B cell (primary cell): Measurements from ENCODE around the gene DDAH2. TPM values are rescaled to one million over a fixed set of nuclear protein-coding genes. Genes with fewer than 3 reads are reported as not detected.

Source experiments
- ATAC-seq: fragments of 200-7000 bp; cut with Tn5 transposase; one replicate; pipeline ENCODE4 v1.10.0; 2021; ENCODE audit warnings: low read depth, mild to moderate bottlenecking, moderate number of reproducible peaks, moderate library complexity
- CTCF ChIA-PET: fragments of 350-600 bp; sonication (Branson Sonifier 250); formaldehyde crosslinking; loops from one replicate; lab custom pipeline; 2021; ENCODE audit warnings: antibody characterized with exemption, inconsistent platforms; lab: Charles Lee
- POLR2A ChIA-PET: fragments of 350-600 bp; sonication (Branson Sonifier 250); formaldehyde crosslinking; loops from one replicate; lab custom pipeline; 2021; ENCODE audit warnings: antibody characterized with exemption; lab: Charles Lee
- DNase-seq: peaks from one replicate; pipeline ENCODE4 v3.0.0; 2013
- H2AFZ ChIP-seq: 2 replicates; pipeline ENCODE4 v1.6.1; 2012; ENCODE audit warnings: mild to moderate bottlenecking, low read depth, low read length; ENCODE audit not compliant: insufficient read depth, poor library complexity, severe bottlenecking
- H3K27ac ChIP-seq, 2 donors: 1 replicate in 1 of 2; 2 replicates in 1 of 2; pipeline ENCODE4 v1.5.1; 2012 to 2013; ENCODE audit warnings: low read length in 2 of 2, mild to moderate bottlenecking in 2 of 2, moderate library complexity in 1 of 2
- H3K27me3 ChIP-seq, 4 experiments: fragments of 200-600 bp in 1 of 4; sonication (generic) in 1 of 4; replicated peaks in 1 of 4; 1 replicate in 2 of 4; 2 replicates in 2 of 4; pipeline versions ENCODE4 v1.6.1 to v1.7.0; 2013 to 2016; ENCODE audit warnings: low read length in 3 of 4, mild to moderate bottlenecking in 2 of 4, mixed read lengths in 1 of 4, moderate library complexity in 1 of 4; ENCODE audit not compliant: insufficient read depth in 4 of 4, control insufficient read depth in 3 of 4; ENCODE audit errors: control extremely low read depth in 1 of 4
- H3K36me3 ChIP-seq, 2 experiments: replicated peaks in 1 of 2; 1 replicate in 1 of 2; 2 replicates in 1 of 2; pipeline versions ENCODE4 v1.6.1 to v1.7.1; 2013; ENCODE audit warnings: low read length in 1 of 2; ENCODE audit not compliant: insufficient read depth in 2 of 2, control insufficient read depth in 1 of 2; ENCODE audit errors: control extremely low read depth in 1 of 2, extremely low read depth in 1 of 2
- H3K4me1 ChIP-seq, 2 donors: fragments of 200-600 bp in 1 of 2; sonication (generic) in 1 of 2; 1 replicate in 1 of 2; 2 replicates in 1 of 2; pipeline versions ENCODE4 v1.5.1 to v1.6.1; 2013 to 2017; ENCODE audit warnings: low read length in 2 of 2; ENCODE audit not compliant: control insufficient read depth in 2 of 2, insufficient read depth in 2 of 2
- H3K4me2 ChIP-seq: replicated peaks from 2 replicates; pipeline ENCODE3; 2012; ENCODE audit warnings: mild to moderate bottlenecking, low read depth, low read length; ENCODE audit not compliant: poor library complexity, severe bottlenecking
- H3K4me3 ChIP-seq, 5 experiments: fragments of 200-600 bp in 1 of 5; sonication (generic) in 1 of 5; 1 replicate in 3 of 5; 2 replicates in 2 of 5; pipeline versions ENCODE4 v1.5.1 to v1.7.0; 2011 to 2016; ENCODE audit warnings: low read length in 4 of 5, mild to moderate bottlenecking in 4 of 5, low read depth in 2 of 5, control low read depth in 1 of 5, moderate library complexity in 1 of 5; ENCODE audit not compliant: insufficient read depth in 1 of 5; ENCODE audit errors: control extremely low read depth in 1 of 5, extremely low read depth in 1 of 5
- H3K79me2 ChIP-seq: fragments of 200-600 bp; sonication (generic); one replicate; pipeline ENCODE4 v1.6.0; 2016; ENCODE audit warnings: low read length; ENCODE audit not compliant: control insufficient read depth, insufficient read depth
- H3K9ac ChIP-seq: fragments of 200-600 bp; sonication (generic); 2 replicates; pipeline ENCODE4 v1.6.1; 2017; ENCODE audit warnings: mild to moderate bottlenecking, low read length, moderate library complexity
- H3K9me3 ChIP-seq, 3 donors: one replicate each; pipeline versions ENCODE4 v1.6.1 to v1.7.1; 2013; ENCODE audit warnings: low read length in 2 of 3; ENCODE audit not compliant: control insufficient read depth in 2 of 3, insufficient read depth in 1 of 3; ENCODE audit errors: control extremely low read depth in 1 of 3
- H4K20me1 ChIP-seq: 2 replicates; pipeline ENCODE4 v1.6.0; 2012; ENCODE audit warnings: mild to moderate bottlenecking, low read length; ENCODE audit not compliant: insufficient read depth, control insufficient read depth, poor library complexity, severe bottlenecking
- H3K27ac Mint-ChIP-seq: one replicate; pipeline ENCODE4 v1.8.0; 2021; ENCODE audit warnings: mixed read lengths
- H3K27me3 Mint-ChIP-seq: one replicate; pipeline ENCODE4 v1.8.0; 2021; ENCODE audit warnings: mixed read lengths
- H3K4me1 Mint-ChIP-seq: one replicate; pipeline ENCODE4 v1.8.0; 2021; ENCODE audit warnings: mixed read lengths
- H3K4me3 Mint-ChIP-seq: one replicate; pipeline ENCODE4 v1.8.0; 2021; ENCODE audit warnings: mixed read lengths
- H3K9me3 Mint-ChIP-seq: one replicate; pipeline ENCODE4 v1.8.0; 2022; ENCODE audit warnings: mixed read lengths; ENCODE audit not compliant: insufficient read depth
- CTCF ChIP-seq: fragments of 200-600 bp; IDR thresholded peaks from one replicate; pipeline ENCODE4 v1.8.0; 2022; ENCODE audit warnings: antibody characterized with exemption, mild to moderate bottlenecking
- EZH2 ChIP-seq: IDR thresholded peaks from 2 replicates; pipeline ENCODE4 v1.6.1; 2012; ENCODE audit warnings: borderline replicate concordance, low read depth, mild to moderate bottlenecking, moderate library complexity, low read length; ENCODE audit not compliant: insufficient read depth, poor library complexity, severe bottlenecking
- WGBS: methylation state at CpG from one replicate; pipeline ENCODE4 v1.1.5; 2013; ENCODE audit warnings: missing lambda C conversion rate; ENCODE audit not compliant: insufficient coverage; 5-methylcytosine and 5-hydroxymethylcytosine counted together
- intact Hi-C: fragments of 100-400 bp; cut with micrococcal nuclease; formaldehyde crosslinking; loops from one replicate; pipeline ENCODE4 v1.10.0; 2022
- polyA plus RNA-seq: library from polyadenylated mRNA; depleted of rRNA; stranded (reverse); fragments of >200 nt; gene quantifications from 2 replicates; pipeline ENCODE4 v1.2.3, GENCODE V29; 2012
- total RNA-seq, 2 donors: library from RNA; stranded (reverse); fragments of 120-200 nt in 1 of 2; gene quantifications; 1 replicate in 1 of 2; 2 replicates in 1 of 2; pipeline versions ENCODE4 v1.2.3 to v1.2.4, GENCODE V29; 2013 to 2022

DDAH2 gene
- total and polyA plus RNA-seq, 2 donors (not counting 1 experiment from before 2014, with no cell fraction given): 59.2 to 87.2 TPM

GRCh38 chr6:31775184-31775583 lies 46.1 kb upstream of the DDAH2 start:
- H3K79me2 ChIP-seq: no peaks in the 10 kb centered on the region
- H3K4me1 ChIP-seq: peaks cover 15 to 30% of the 10 kb centered on the region in 2 donors
- TF ChIP-seq CTCF (no peak), EZH2 (no peak)
- H3K27me3 ChIP-seq: no peaks in the 10 kb centered on the region
- ATAC-seq (no peak), DNase-seq (no peak)
- H3K9me3 Mint-ChIP-seq: no peaks in the 10 kb centered on the region
- 95% methylated on average over 2 of the region's 4 CpGs for WGBS
- H3K9ac ChIP-seq: no peak overlapping the region
- H3K27ac Mint-ChIP-seq: no peak overlapping the region
- no peak overlapping the region for H2AFZ ChIP-seq
- peaks cover 0 to 22% of the 10 kb centered on the region in 2 experiments for H3K36me3 ChIP-seq
- ChIA-PET CTCF (interaction anchor here (1.0 to 2.0 kb wide), 5 partner anchors 12 to 38 kb away, joined by 3 to 6 read pairs (median 3); no protein-coding TSS in a partner anchor), POLR2A (interaction anchor here (0.5 to 1.0 kb wide), 4 partner anchors 14 to 115 kb away, joined by 3 to 5 read pairs (median 3); no protein-coding TSS in a partner anchor)
- H3K4me1 Mint-ChIP-seq: peaks cover 26% of the 10 kb centered on the region
- intact Hi-C loops: no loop called here
- no peak overlapping the region for H3K4me3 ChIP-seq
- H4K20me1 ChIP-seq: no peaks in the 10 kb centered on the region
- H3K27me3 Mint-ChIP-seq: no peaks in the 10 kb centered on the region
- H3K4me3 Mint-ChIP-seq: peak overlapping the region; percentile 7
- H3K9me3 ChIP-seq: no peaks in the 10 kb centered on the region
- H3K27ac ChIP-seq: no peak overlapping the region
- no peak overlapping the region for H3K4me2 ChIP-seq

- TF ChIP-seq CTCF (no peak), EZH2 (no peak)
- Histone ChIP-seq H2AFZ (no peak overlapping the region), H3K27me3 (no peaks in the 10 kb centered on the region), H3K4me3 (no peak overlapping the region), H3K9ac (no peak overlapping the region), H3K36me3 (no peaks in the 10 kb centered on the region), H4K20me1 (no peaks in the 10 kb centered on the region), H3K4me2 (no peak overlapping the region), H3K27ac (no peak overlapping the region), H3K9me3 (no peaks in the 10 kb centered on the region), H3K79me2 (no peaks in the 10 kb centered on the region), H3K4me1 (peaks cover 8 to 21% of the 10 kb centered on the region in 2 donors)
- H3K9me3 Mint-ChIP-seq: no peaks in the 10 kb centered on the region
- no peak overlapping the region for H3K27ac Mint-ChIP-seq
- DNase-seq (no peak), ATAC-seq (no peak)
- H3K4me1 Mint-ChIP-seq: peaks cover 23% of the 10 kb centered on the region
- intact Hi-C loops: loop anchor here (5.0 kb wide), 1 partner anchor 60 kb away; no protein-coding TSS in a partner anchor
- ChIA-PET POLR2A (interaction anchor here (0.7 kb wide), 1 partner anchor 11 kb away, joined by 3 read pairs; no protein-coding TSS in a partner anchor), CTCF (interaction anchor here (0.6 to 1.3 kb wide), 6 partner anchors 26 to 97 kb away, joined by 3 read pairs; no protein-coding TSS in a partner anchor)
- WGBS: 100% methylated on average over 3 of the region's 4 CpGs
- H3K27me3 Mint-ChIP-seq: no peaks in the 10 kb centered on the region
- no peak overlapping the region for H3K4me3 Mint-ChIP-seq
Observed at GRCh38 chr6:31771992-31772358, 42.9 kb upstream of the DDAH2 start.
